Heart left ventricle (tissue), 16 donors: ENCODE measurements around the gene IRF3. TPM values are rescaled to one million over a fixed set of nuclear protein-coding genes. Genes with fewer than 3 reads are reported as not detected.

Experiments
- ATAC-seq, 4 donors: fragments of 200-7000 bp; cut with Tn5 transposase; one replicate each; pipeline ENCODE4 v1.9.1; 2020 to 2022; ENCODE audit warnings: moderate library complexity in 4 of 4, mild to moderate bottlenecking in 3 of 4, moderate number of reproducible peaks in 1 of 4
- DNase-seq, 5 donors: peaks; one replicate each; pipeline ENCODE4 v3.0.0-alpha.2; 2020
- H3K27ac ChIP-seq, 12 donors: fragments of 200-600 bp; sonication (generic) in 4 of 12; one replicate each; pipeline versions ENCODE4 v1.5.0 to v1.8.0; 2016 to 2022; ENCODE audit warnings: mild to moderate bottlenecking in 2 of 12
- H3K27me3 ChIP-seq, 9 donors: fragments of 200-600 bp; sonication (generic) in 2 of 9; one replicate each; pipeline versions ENCODE4 v1.5.1 to v1.8.0; 2016 to 2022; ENCODE audit warnings: mild to moderate bottlenecking in 3 of 9
- H3K36me3 ChIP-seq, 9 donors: fragments of 200-600 bp; sonication (generic) in 2 of 9; one replicate each; pipeline versions ENCODE4 v1.5.0 to v1.8.0; 2018 to 2022; ENCODE audit warnings: mild to moderate bottlenecking in 2 of 9
- H3K4me1 ChIP-seq, 12 donors: fragments of 200-600 bp; sonication (generic) in 4 of 12; one replicate each; pipeline versions ENCODE4 v1.5.0 to v1.8.0; 2016 to 2022; ENCODE audit warnings: mild to moderate bottlenecking in 3 of 12
- H3K4me3 ChIP-seq, 12 donors: fragments of 200-600 bp; sonication (generic) in 4 of 12; one replicate each; pipeline versions ENCODE4 v1.5.0 to v1.8.0; 2017 to 2022; ENCODE audit warnings: mild to moderate bottlenecking in 9 of 12, moderate library complexity in 4 of 12
- H3K9me3 ChIP-seq, 12 donors: fragments of 200-600 bp; sonication (generic) in 4 of 12; one replicate each; pipeline versions ENCODE4 v1.5.0 to v1.8.0; 2016 to 2022; ENCODE audit warnings: mild to moderate bottlenecking in 1 of 12
- POLR2A ChIP-seq, 2 donors: fragments of 450-650 bp; IDR thresholded peaks; one replicate each; pipeline ENCODE4 v1.6.1; 2017; ENCODE audit warnings: antibody characterized with exemption in 2 of 2, mild to moderate bottlenecking in 2 of 2, moderate library complexity in 2 of 2
- WGBS, 4 donors: extraction: QIAGEN DNeasy Blood & Tissue Kit in 2 of 4; methylation state at CpG; one replicate each; pipeline versions ENCODE4 v1.1.5 to v1.1.7; 2013 to 2018; 5-methylcytosine and 5-hydroxymethylcytosine counted together
- intact Hi-C, 10 donors: fragments of 100-400 bp; cut with DNase I; formaldehyde crosslinking; loops; one replicate each; pipeline versions ENCODE4 v1.11.1 to v1.14.2; 2022
- long read RNA-seq, 3 donors: library from polyadenylated mRNA; unstranded; transcript quantifications; one replicate each; pipeline ENCODE4 v2.0.0, GENCODE V29; 2020 to 2021
- polyA plus RNA-seq, 2 donors: library from polyadenylated mRNA; stranded (reverse); fragments of 200-250 nt; gene quantifications; one replicate each; pipeline ENCODE4 v1.2.3, GENCODE V29; 2013
- total RNA-seq, 9 donors: library from RNA; depleted of rRNA in 2 of 9; stranded (reverse); fragments of >200 nt in 2 of 9; fragmentation: NEBNext Ultra II Directional in 3 of 9; extraction: Animal tissue kit (Norgen Biotek cat#: 25700) in 3 of 9; gene quantifications; one replicate each; pipeline versions ENCODE4 v1.1.0 to v1.2.4, GENCODE V29; 2016 to 2023
- TF ChIP-seq, protein P1 (sequence below), 12 donors: fragments of 200-600 bp; sonication (generic) in 4 of 12; IDR thresholded peaks; one replicate each; pipeline versions ENCODE4 v1.5.0 to v1.8.0; 2018 to 2022; ENCODE audit warnings: antibody characterized with exemption in 12 of 12, mild to moderate bottlenecking in 5 of 12
- donor health status: ischemic (EF 13 %, LVEDD 7.1; RV severe dilation, severe dysfunction).
- donor health status: healthy with polysubstance abuse.
- donor health status: DM: no; HTN: yes; CAD: no.
- donor health status: DM: no; HTN: no; CAD: no.
- donor health status: ischemic (EF 25% LVEDD 6.9; RV normal size, moderate dysfunction).
- donor health status: ischemic (EF 25% LVEDD 5.7; RV mildly dilated, moderate dysfunction).
- donor health status: healthy.
- donor health status: DM: yes; HTN: yes; CAD: no.
- donor health status: ischemic (EF 35%, LVEDD 5.7; RV mildly dilated, moderate dysfunction).
- donor health status: nonischemic (EF 11% LVEDD 7.7; RV severe dilation, severe dysfunction).
- donor health status: DM: yes; HTN: yes; CAD: no.
- donor health status: PGD.
- donor health status: ischemic (EF 29% LVEDD 5.4; RV normal size, mild dysfunction).
- donor health status: nonischemic (EF 23%, LVEDD 6.1; RV moderate dilation, normal function).

IRF3 gene, protein sequence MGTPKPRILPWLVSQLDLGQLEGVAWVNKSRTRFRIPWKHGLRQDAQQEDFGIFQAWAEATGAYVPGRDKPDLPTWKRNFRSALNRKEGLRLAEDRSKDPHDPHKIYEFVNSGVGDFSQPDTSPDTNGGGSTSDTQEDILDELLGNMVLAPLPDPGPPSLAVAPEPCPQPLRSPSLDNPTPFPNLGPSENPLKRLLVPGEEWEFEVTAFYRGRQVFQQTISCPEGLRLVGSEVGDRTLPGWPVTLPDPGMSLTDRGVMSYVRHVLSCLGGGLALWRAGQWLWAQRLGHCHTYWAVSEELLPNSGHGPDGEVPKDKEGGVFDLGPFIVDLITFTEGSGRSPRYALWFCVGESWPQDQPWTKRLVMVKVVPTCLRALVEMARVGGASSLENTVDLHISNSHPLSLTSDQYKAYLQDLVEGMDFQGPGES
- 10 to 100 TPM; 23.1 to 55.7 (median 30.5) TPM for total RNA-seq
- polyA plus RNA-seq = 10 to 100 TPM; 35.1 to 68.0 TPM
- long read RNA-seq, donor 1, transcript IRF3-203 (8 exons, 1,613 nt) = major isoform, 7 of 21 reads
- long read RNA-seq, donor 1, partial matches to known transcripts = 2 of 21 reads
- long read RNA-seq, donor 1, other reads (novel, unspliced or antisense) = 6 of 21 reads
- long read RNA-seq, donor 2, transcript IRF3-228 (8 exons, 1,556 nt) = minor isoform, 7 of 94 reads
- long read RNA-seq, donor 2, transcript IRF3-203 (8 exons, 1,613 nt) = major isoform, 40 of 94 reads
- long read RNA-seq, donor 2, partial matches to known transcripts = 6 of 94 reads
- long read RNA-seq, donor 2, other reads (novel, unspliced or antisense) = 35 of 94 reads
- long read RNA-seq, donor 3, transcript IRF3-203 (8 exons, 1,613 nt) = major isoform, 10 of 22 reads
- long read RNA-seq, donor 3, partial matches to known transcripts = 1 of 22 reads
- long read RNA-seq, donor 3, other reads (novel, unspliced or antisense) = 7 of 22 reads

- WGBS, 4 donors = 0 to 1% (median 1%) methylated on average over 50 of the region's 50 CpGs
- H3K27ac ChIP-seq = peak within 1 kb of the TSS; percentile 63 to 95 (median 87)
- peak within 1 kb of the TSS; percentile 61 to 93 (median 76) for H3K4me3 ChIP-seq
- peaks cover 0 to 35% (median 25%) of the 10 kb centered on the region in 9 donors for H3K36me3 ChIP-seq
- ATAC-seq = peak; percentile 91 to 96 (median 92)
- H3K4me1 ChIP-seq = peaks cover 0 to 33% (median 17%) of the 10 kb centered on the region in 12 donors
- no peaks in the 10 kb centered on the region for H3K27me3 ChIP-seq
- H3K9me3 ChIP-seq = no peaks in the 10 kb centered on the region
- DNase-seq = peak; percentile 98 to 99 (median 98)
- peak in 1 of 2 donors; percentile 76 for TF ChIP-seq POLR2A (IDR thresholded peaks at IDR 0.05)
- TF ChIP-seq, protein P1, sequence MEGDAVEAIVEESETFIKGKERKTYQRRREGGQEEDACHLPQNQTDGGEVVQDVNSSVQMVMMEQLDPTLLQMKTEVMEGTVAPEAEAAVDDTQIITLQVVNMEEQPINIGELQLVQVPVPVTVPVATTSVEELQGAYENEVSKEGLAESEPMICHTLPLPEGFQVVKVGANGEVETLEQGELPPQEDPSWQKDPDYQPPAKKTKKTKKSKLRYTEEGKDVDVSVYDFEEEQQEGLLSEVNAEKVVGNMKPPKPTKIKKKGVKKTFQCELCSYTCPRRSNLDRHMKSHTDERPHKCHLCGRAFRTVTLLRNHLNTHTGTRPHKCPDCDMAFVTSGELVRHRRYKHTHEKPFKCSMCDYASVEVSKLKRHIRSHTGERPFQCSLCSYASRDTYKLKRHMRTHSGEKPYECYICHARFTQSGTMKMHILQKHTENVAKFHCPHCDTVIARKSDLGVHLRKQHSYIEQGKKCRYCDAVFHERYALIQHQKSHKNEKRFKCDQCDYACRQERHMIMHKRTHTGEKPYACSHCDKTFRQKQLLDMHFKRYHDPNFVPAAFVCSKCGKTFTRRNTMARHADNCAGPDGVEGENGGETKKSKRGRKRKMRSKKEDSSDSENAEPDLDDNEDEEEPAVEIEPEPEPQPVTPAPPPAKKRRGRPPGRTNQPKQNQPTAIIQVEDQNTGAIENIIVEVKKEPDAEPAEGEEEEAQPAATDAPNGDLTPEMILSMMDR (IDR thresholded peaks at IDR 0.05) = no peak
- intact Hi-C loops = loop anchor here in 2 of 10 donors (2.0 to 5.0 kb wide), 2 partner anchors 75 to 168 kb away; partner anchors contain the start of genes PRR12 (in 1 of the 2) and RPS11 (in 1 of the 2)
These were observed at the start of gene IRF3, which contains the start of gene BCL2L12 for GRCh38 chr19:49665351-49666119. TSS of gene IRF3 (minus strand) at chr19:49665857. CDS start at chr19:49664838, 1,019 bp downstream. TSS of gene BCL2L12 (plus strand) at chr19:49665933. CDS start at chr19:49666693, 760 bp downstream.

GRCh38 chr19:49713236-49713845 is 47.7 kb upstream of the IRF3 start:
- ATAC-seq = no peak
- no peak for TF ChIP-seq POLR2A (IDR thresholded peaks at IDR 0.05)
- TF ChIP-seq, protein P1 (IDR thresholded peaks at IDR 0.05) = no peak
- no peak for DNase-seq
- no peak overlapping the region for H3K4me3 ChIP-seq
- H3K27ac ChIP-seq = no peak overlapping the region
- intact Hi-C loops = no loop called here
- no peaks in the 10 kb centered on the region for H3K27me3 ChIP-seq
- H3K4me1 ChIP-seq = peaks cover 0 to 13% (median 0%) of the 10 kb centered on the region in 12 donors
- 77 to 98% (median 80%) methylated on average over 6 to 8 of the region's 8 CpGs for WGBS, 4 donors
- no peaks in the 10 kb centered on the region for H3K36me3 ChIP-seq
- H3K9me3 ChIP-seq = no peaks in the 10 kb centered on the region

- H3K27me3 ChIP-seq = no peaks in the 10 kb centered on the region
- peak overlapping the region in 2 of 12 donors; percentile 10 to 23 for H3K4me3 ChIP-seq
- peak in 1 of 2 donors; percentile 20 for TF ChIP-seq POLR2A (IDR thresholded peaks at IDR 0.05)
- TF ChIP-seq, protein P1 (IDR thresholded peaks at IDR 0.05) = no peak
- H3K9me3 ChIP-seq = no peaks in the 10 kb centered on the region
- 51 to 58% (median 56%) methylated on average over 20 of the region's 20 CpGs for WGBS, 4 donors
- peak in 4 of 5 donors; percentile 53 to 74 (median 66) for DNase-seq
- ATAC-seq = peak in 3 of 4 donors; percentile 56 to 63 (median 57)
- H3K27ac ChIP-seq = no peak overlapping the region
- H3K4me1 ChIP-seq = peaks cover 0 to 6% (median 0%) of the 10 kb centered on the region in 12 donors
- H3K36me3 ChIP-seq = no peaks in the 10 kb centered on the region
- intact Hi-C loops = no loop called here
These were observed 46.8 kb upstream of the IRF3 start for GRCh38 chr19:49712397-49712859.
